Measurements from ENCODE around the gene ITM2C.

ITM2C gene

GRCh38 chr2:230874456-230874855, 9.7 kb downstream of the ITM2C start:
- DNase-seq, result no peak

DNA sequence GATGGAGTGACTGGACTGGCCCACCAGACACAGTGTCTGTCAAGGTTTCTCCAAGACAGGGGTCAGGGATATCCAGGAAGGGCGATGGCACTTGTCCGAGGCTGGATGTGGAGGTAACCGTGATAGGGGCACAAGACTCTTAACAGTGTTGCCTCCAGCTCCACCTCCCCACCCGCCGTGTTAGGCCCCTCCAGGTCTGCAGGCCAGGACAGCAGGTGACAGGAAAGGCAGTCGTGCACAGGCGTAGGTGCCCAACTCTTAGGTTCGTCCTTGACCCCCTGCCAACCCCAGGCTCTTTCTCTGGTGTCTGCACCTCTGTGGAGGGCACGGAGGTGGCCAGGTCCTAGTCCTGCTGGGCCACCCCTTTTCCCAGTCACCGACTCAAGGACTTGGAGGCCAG, 10.1 kb downstream of the ITM2C start:
- no peak for DNase-seq

GRCh38 chr2:230875347-230876315, 10.9 kb downstream of the ITM2C start:
- no peak for DNase-seq

GRCh38 chr2:230877116-230877758, 12.5 kb downstream of the ITM2C start:
- DNase-seq, result no peak

DNA sequence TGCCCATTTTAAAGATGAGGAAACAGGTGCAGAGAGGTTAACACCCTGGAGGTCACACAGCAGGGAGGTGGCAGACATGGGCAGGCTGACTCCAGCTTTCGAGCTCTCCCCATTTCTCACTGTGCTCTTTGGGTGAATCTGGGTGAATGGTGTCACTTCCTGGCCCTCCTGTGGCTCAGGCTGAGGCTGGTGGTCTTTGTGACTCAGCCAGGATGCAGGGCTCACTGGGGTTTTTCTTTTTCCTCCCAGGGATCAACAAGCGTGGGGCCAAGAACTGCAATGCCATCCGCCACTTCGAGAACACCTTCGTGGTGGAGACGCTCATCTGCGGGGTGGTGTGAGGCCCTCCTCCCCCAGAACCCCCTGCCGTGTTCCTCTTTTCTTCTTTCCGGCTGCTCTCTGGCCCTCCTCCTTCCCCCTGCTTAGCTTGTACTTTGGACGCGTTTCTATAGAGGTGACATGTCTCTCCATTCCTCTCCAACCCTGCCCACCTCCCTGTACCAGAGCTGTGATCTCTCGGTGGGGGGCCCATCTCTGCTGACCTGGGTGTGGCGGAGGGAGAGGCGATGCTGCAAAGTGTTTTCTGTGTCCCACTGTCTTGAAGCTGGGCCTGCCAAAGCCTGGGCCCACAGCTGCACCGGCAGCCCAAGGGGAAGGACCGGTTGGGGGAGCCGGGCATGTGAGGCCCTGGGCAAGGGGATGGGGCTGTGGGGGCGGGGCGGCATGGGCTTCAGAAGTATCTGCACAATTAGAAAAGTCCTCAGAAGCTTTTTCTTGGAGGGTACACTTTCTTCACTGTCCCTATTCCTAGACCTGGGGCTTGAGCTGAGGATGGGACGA, 13.2 kb downstream of the ITM2C start:
- no peak for DNase-seq

DNA sequence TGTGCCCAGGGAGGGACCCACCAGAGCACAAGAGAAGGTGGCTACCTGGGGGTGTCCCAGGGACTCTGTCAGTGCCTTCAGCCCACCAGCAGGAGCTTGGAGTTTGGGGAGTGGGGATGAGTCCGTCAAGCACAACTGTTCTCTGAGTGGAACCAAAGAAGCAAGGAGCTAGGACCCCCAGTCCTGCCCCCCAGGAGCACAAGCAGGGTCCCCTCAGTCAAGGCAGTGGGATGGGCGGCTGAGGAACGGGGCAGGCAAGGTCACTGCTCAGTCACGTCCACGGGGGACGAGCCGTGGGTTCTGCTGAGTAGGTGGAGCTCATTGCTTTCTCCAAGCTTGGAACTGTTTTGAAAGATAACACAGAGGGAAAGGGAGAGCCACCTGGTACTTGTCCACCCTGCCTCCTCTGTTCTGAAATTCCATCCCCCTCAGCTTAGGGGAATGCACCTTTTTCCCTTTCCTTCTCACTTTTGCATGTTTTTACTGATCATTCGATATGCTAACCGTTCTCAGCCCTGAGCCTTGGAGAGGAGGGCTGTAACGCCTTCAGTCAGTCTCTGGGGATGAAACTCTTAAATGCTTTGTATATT, 14.0 kb downstream of the ITM2C start:
- no peak for DNase-seq

- no peak for DNase-seq
Observed at GRCh38 chr2:230879271-230879882, 14.6 kb downstream of the ITM2C start.

- no peak for DNase-seq
Observed at GRCh38 chr2:230879891-230880290, 15.1 kb downstream of the ITM2C start.

GRCh38 chr2:230881840-230882239, 17.1 kb downstream of the ITM2C start:
- no peak for DNase-seq

DNA sequence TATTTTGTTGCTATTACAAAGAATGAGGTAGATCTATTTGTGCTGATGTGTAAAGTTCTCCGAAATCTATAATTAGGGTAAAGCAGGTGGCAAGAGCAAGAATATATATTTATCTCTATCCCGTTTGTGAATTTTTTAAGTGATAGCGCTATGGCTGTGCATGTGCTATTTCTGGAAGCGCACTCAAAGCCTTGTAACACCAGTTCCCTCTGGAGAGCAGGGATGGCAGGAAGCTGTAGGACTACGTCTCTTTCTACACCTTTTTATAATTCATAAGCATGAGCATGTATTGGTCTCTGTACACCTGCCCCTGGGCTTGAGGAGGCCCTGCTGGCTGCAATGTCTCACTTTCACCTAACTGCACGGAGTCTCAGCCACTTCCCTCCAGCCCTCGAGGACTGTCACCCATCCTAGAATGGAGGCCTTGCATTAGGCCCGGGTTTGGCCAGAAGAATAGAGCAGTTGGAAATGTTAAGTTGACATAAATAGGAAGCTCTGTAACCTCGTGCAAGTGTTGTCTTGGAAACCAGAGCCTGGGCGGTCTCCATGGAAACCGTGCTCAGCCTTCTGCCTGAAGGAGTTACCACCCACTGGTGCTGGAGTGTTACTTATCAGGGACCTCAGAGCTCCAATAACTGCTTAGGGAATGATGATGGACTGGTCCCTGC, 20.9 kb downstream of the ITM2C start:
- no peak for DNase-seq

GRCh38 chr2:230886206-230886605, 21.5 kb downstream of the ITM2C start:
- no peak for DNase-seq

- DNase-seq, result no peak
Observed at GRCh38 chr2:230886671-230887071, 21.9 kb downstream of the ITM2C start.

- DNase-seq, result no peak
Observed at GRCh38 chr2:230887342-230887741, 22.6 kb downstream of the ITM2C start.

DNA sequence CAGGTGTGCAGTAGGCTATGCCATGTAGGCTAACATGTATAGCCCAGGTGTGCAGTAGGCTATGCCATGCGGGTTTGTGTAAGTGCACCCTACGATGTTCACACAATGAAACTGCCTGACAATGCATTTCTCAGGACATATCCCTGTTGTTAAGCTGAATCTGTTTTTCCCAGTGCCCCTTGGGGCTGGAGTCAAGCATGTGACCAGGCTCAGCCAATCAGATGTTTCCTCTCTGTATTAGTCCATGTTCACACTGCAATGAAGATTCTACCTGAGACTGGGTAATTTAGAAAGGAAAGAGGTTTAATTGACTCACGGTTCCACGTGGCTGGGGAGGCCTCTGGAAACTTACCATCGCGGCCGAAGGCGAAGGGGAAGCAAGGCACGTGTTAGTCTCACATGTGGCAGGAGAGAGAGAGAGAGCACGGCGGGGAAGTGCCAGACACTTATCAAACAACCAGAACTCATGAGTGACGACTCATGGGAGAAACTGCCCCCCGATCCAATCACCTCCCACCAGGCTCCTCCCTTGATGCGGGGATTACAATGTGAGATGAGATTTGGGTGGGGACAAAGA, 24.2 kb downstream of the ITM2C start:
- no peak for DNase-seq

DNA sequence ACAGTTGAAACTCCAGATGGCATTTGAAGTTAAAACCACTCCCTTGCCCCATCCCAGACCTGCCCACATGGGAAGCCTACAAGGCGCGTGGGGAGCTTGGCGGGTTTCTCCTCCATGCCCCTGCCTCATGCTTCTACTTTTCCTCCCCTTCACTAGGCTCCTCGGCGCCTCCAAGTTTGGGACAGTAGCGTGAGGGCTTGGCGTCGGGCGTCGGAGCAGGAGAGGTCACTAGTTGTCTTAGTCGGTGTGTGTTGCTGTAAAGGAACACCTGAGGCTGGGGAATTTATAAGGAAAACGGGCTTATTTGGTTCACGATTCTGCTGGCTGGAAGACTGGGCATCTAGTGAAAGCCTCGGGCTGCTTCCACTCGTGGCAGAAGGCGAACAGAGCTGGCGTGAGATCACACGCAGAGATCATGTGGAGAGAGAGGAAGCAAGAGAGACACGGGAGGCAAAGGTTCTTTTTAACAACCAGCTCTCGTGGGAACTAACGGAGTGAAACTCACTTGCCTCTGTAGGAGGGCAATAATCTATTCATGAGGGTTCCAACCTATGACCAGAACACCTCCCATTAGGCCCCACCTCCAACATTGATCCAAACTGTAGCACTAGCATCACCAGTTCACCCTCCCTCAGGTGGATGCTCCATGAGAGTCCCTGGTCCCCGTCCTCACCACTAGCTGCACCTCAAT, 25.3 kb downstream of the ITM2C start:
- no peak for DNase-seq

DNA sequence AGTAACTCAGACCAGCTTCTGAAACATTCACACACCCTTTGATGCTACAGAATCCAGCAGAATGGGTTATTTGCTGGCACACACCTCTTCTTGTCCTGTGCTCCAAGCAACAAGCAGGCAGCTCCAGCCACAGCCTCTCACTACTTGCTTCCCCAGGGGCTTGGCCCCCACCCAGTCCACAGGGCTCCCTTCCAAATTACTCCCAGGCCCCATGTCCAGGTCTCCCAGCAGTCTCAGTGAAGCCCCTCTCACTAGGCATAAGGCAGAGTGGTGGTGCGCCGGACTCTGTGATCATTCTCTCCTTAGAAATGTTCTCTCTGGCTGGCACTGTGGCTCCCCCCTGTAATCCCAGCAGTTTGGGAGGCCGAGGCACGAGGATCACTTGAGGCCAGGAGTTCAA, 25.9 kb downstream of the ITM2C start:
- DNase-seq, result no peak

DNA sequence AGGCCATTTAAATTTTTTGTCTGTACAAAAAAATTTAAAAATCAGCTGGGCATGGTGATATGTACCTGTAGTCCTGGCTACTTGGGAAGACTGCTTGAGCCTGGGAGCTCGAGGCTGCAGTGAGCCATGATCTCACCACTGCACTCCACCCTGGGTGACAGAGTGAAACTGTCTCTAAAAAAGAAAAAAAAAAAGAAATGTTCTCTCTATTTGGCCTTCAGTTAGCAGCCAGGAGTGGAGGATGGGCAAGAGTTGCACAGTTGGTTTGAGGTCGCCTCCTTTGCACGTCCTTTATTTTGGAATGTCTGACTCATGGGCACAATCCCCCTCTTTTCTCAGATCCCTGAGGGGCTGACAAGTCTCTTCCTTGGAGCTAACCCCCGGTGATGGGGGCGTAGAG, 26.3 kb downstream of the ITM2C start:
- no peak for DNase-seq

GRCh38 chr2:230891509-230891908, 26.8 kb downstream of the ITM2C start:
- no peak for DNase-seq

- no peak for DNase-seq
Observed at GRCh38 chr2:230893338-230893737, 28.6 kb downstream of the ITM2C start.

- DNase-seq, result no peak
Observed at GRCh38 chr2:230893841-230894781, 29.4 kb downstream of the ITM2C start.

Measured in NCI-H187 treated with DMSO at 0.1 percent for 48 hours (cell line).